ENCODE data around the gene NDUFS2. TPM values are rescaled to one million over a fixed set of nuclear protein-coding genes. Genes with fewer than 3 reads are reported as not detected.

Gene NDUFS2
- total and polyA plus RNA-seq, 2 donors (not counting 1 experiment from before 2014, with no cell fraction given), result 53.9 to 82.3 TPM

DNA sequence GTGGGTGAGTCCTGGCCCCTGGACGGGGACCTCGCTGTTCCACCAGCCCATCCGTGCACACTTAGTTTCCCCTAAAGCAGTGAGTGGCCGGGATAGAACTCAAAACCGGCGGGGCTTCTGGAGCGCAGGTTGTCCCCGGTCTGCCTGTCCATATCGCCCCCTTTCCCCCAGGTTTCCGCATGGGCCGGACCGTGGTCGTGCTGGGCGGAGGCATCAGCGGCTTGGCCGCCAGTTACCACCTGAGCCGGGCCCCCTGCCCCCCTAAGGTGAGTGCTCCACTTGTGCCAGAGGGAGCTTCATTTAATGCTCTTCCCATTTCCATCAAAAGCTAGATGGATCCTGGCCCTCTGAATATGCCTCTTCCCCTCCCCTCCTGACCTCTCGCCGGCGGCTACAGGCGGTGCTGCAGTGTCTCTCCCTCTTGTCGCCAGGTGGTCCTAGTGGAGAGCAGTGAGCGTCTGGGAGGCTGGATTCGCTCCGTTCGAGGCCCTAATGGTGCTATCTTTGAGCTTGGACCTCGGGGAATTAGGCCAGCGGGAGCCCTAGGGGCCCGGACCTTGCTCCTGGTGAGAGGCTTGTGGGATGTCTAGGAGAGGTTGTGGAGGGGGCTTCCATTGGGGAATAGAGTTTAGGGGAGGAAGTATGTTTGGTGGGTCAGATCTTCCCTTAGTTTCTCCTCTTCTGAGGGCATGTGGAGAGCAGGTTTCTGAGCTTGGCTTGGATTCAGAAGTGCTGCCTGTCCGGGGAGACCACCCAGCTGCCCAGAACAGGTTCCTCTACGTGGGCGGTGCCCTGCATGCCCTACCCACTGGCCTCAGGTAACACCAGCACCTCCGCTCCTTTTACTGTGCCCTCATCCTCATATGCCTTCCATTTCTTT lies 35.3 kb upstream of the NDUFS2 start:
- peak overlapping the region; percentile 48 to 82 (median 69) for H3K4me3 ChIP-seq (ENCODE audit: control extremely low read depth in 1 of 5, extremely low read depth in 1 of 5, insufficient read depth in 1 of 5, low read depth in 2 of 5, low read length in 4 of 5)
- intact Hi-C loops (cut with micrococcal nuclease), result loop anchor here (1.0 to 2.0 kb wide), 7 partner anchors 10 to 58 kb away; partner anchors contain the start of genes B4GALT3, DEDD, NDUFS2 and NIT1
- no peaks in the 10 kb centered on the region for H3K27me3 ChIP-seq (replicated peaks in 1 of 4; ENCODE audit: control extremely low read depth in 1 of 4, control insufficient read depth in 3 of 4, insufficient read depth in 4 of 4, low read length in 3 of 4)
- H3K4me1 ChIP-seq (ENCODE audit: control insufficient read depth in 2 of 2, insufficient read depth in 2 of 2, low read length in 2 of 2), result peaks cover 14 to 22% of the 10 kb centered on the region in 2 donors
- ChIA-PET POLR2A (interaction anchor here (0.5 to 2.2 kb wide), 11 partner anchors 9 to 177 kb away, joined by 3 to 12 read pairs (median 4); partner anchors contain the start of genes B4GALT3, UFC1 and USF1), CTCF (interaction anchor here (0.6 to 4.8 kb wide), 28 partner anchors 9 to 216 kb away, joined by 3 to 47 read pairs (median 6); partner anchors contain the start of genes ADAMTS4, B4GALT3, DEDD and NDUFS2)
- no peaks in the 10 kb centered on the region for H3K27me3 Mint-ChIP-seq
- TF ChIP-seq EZH2 (IDR thresholded peaks at IDR 0.05; ENCODE audit: borderline replicate concordance, insufficient read depth, low read depth, low read length, poor library complexity, severe bottlenecking), result no peak
- TF ChIP-seq, protein P1, sequence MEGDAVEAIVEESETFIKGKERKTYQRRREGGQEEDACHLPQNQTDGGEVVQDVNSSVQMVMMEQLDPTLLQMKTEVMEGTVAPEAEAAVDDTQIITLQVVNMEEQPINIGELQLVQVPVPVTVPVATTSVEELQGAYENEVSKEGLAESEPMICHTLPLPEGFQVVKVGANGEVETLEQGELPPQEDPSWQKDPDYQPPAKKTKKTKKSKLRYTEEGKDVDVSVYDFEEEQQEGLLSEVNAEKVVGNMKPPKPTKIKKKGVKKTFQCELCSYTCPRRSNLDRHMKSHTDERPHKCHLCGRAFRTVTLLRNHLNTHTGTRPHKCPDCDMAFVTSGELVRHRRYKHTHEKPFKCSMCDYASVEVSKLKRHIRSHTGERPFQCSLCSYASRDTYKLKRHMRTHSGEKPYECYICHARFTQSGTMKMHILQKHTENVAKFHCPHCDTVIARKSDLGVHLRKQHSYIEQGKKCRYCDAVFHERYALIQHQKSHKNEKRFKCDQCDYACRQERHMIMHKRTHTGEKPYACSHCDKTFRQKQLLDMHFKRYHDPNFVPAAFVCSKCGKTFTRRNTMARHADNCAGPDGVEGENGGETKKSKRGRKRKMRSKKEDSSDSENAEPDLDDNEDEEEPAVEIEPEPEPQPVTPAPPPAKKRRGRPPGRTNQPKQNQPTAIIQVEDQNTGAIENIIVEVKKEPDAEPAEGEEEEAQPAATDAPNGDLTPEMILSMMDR (IDR thresholded peaks at IDR 0.05), result no peak
- H3K36me3 ChIP-seq (replicated peaks in 1 of 2; ENCODE audit: control extremely low read depth in 1 of 2, control insufficient read depth in 1 of 2, extremely low read depth in 1 of 2, insufficient read depth in 2 of 2, low read length in 1 of 2), result peaks cover 0 to 47% of the 10 kb centered on the region in 2 experiments
- peaks cover 40% of the 10 kb centered on the region for H3K4me1 Mint-ChIP-seq
- no peaks in the 10 kb centered on the region for H3K9me3 Mint-ChIP-seq (ENCODE audit: insufficient read depth)
- no peaks in the 10 kb centered on the region for H3K9me3 ChIP-seq (ENCODE audit: control extremely low read depth in 1 of 3, control insufficient read depth in 2 of 3, insufficient read depth in 1 of 3, low read length in 2 of 3)
- DNase-seq (no peak), ATAC-seq (ENCODE audit: low read depth) (no peak)
- peaks cover 11% of the 10 kb centered on the region for H3K79me2 ChIP-seq (ENCODE audit: control insufficient read depth, insufficient read depth, low read length)
- H3K27ac Mint-ChIP-seq, result peak overlapping the region; percentile 99
- WGBS (ENCODE audit: insufficient coverage), result 15% methylated on average over 29 of the region's 33 CpGs
- H2AFZ ChIP-seq (ENCODE audit: insufficient read depth, low read depth, low read length, poor library complexity, severe bottlenecking), result peak overlapping the region; percentile 95
- peak overlapping the region; percentile 91 for H3K4me3 Mint-ChIP-seq
- H4K20me1 ChIP-seq (ENCODE audit: control insufficient read depth, insufficient read depth, low read length, poor library complexity, severe bottlenecking), result peaks cover under 1% of the 10 kb centered on the region
- H3K4me2 ChIP-seq (replicated peaks; ENCODE audit: low read depth, low read length, poor library complexity, severe bottlenecking), result peak overlapping the region; percentile 95
- peak overlapping the region; percentile 78 for H3K9ac ChIP-seq (ENCODE audit: low read length)
- H3K27ac ChIP-seq (ENCODE audit: low read length in 2 of 2), result peak overlapping the region; percentile 89 to 92

Data from B cell (primary cell).